GM08714 (cell line): ENCODE data around the gene TTLL5.

Source experiments
- H3K4me3 ChIP-seq: fragments of 200-500 bp; sonication (Bioruptor generic); 2 replicates; pipeline ENCODE4 v1.5.1; 2014; ENCODE audit warnings: mild to moderate bottlenecking, low read length, inconsistent platforms
- ZNF274 ChIP-seq: IDR thresholded peaks from 2 replicates; pipeline ENCODE4 v1.6.1; 2012; ENCODE audit warnings: mild to moderate bottlenecking, low read depth, low read length

TTLL5 gene, protein sequence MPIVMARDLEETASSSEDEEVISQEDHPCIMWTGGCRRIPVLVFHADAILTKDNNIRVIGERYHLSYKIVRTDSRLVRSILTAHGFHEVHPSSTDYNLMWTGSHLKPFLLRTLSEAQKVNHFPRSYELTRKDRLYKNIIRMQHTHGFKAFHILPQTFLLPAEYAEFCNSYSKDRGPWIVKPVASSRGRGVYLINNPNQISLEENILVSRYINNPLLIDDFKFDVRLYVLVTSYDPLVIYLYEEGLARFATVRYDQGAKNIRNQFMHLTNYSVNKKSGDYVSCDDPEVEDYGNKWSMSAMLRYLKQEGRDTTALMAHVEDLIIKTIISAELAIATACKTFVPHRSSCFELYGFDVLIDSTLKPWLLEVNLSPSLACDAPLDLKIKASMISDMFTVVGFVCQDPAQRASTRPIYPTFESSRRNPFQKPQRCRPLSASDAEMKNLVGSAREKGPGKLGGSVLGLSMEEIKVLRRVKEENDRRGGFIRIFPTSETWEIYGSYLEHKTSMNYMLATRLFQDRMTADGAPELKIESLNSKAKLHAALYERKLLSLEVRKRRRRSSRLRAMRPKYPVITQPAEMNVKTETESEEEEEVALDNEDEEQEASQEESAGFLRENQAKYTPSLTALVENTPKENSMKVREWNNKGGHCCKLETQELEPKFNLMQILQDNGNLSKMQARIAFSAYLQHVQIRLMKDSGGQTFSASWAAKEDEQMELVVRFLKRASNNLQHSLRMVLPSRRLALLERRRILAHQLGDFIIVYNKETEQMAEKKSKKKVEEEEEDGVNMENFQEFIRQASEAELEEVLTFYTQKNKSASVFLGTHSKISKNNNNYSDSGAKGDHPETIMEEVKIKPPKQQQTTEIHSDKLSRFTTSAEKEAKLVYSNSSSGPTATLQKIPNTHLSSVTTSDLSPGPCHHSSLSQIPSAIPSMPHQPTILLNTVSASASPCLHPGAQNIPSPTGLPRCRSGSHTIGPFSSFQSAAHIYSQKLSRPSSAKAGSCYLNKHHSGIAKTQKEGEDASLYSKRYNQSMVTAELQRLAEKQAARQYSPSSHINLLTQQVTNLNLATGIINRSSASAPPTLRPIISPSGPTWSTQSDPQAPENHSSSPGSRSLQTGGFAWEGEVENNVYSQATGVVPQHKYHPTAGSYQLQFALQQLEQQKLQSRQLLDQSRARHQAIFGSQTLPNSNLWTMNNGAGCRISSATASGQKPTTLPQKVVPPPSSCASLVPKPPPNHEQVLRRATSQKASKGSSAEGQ (N-terminal part only)

DNA sequence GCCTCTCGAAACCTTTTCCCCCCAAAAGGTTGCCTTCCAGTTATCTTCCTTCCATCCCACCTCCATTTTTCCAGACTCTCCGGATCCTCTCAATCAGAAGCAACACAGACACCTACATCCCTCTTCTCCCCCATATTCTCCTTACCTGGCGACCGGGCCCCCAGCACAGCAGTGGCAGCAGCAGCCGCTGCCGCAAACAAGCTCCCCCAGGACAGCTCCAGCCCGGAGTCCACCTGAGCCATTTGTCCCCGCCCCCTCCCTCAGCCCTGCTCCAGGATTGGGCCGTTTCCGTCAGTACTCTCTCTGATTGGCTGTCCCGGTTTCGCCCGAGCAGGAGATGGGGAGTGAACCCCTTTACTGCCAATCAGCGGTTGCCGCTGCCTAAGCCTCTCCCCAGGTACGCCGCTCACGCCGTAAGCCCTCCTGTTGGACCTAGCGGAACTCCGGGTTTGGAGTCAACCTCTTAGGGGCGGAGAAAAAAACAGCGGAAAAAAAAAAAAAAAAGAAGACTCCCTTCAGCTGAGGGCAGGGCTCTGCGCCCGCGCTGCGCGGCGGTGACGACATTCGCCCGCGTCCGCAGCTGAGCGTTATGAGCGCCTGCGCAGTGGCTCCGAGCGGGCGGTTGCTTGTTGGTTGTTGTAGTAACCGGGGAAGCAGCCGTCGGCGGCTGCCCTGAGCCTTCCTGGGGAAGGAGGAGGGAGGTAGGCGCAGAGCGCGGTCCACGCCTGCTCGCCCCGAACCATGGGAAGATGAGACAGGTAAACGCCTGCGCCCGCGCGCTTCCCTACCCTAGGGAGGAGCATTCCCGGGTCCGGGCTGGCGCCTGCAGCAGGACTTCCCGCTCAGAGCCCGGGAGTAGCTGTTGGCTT is at the start of gene TTLL5, which contains the start of gene ERG28:
Gene TTLL5 (plus strand): TSS at position 617 of the 869 bp plus-strand sequence. CDS start 1,904 bp downstream, outside the sequence.
Gene ERG28 (minus strand): TSS at position 247 of the 869 bp plus-strand sequence. CDS start 3,374 bp downstream, outside the sequence.
- H3K4me3 ChIP-seq = peak within 1 kb of the TSS; percentile 95
- no peak for TF ChIP-seq ZNF274

DNA sequence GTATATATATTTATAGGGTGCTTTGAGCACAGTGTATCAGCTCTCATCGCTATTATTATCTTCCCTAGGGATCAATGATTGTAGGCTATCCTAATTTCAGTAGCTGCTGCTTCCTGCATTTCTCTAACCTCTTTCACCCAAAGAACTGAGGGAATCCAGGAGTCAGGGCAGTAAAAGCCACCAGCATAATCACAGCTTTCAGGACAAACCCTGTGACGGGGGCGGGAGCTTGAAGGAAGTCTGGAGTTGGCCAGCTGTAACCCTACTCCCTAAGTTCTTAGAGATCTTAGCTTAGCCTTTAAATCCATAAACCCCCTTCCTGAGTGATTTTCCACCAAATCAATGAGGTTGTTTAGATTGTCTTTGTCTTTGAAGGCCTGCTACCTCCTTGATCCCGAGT is 48.9 kb upstream of the TTLL5 start:
- TF ChIP-seq ZNF274 = no peak

DNA sequence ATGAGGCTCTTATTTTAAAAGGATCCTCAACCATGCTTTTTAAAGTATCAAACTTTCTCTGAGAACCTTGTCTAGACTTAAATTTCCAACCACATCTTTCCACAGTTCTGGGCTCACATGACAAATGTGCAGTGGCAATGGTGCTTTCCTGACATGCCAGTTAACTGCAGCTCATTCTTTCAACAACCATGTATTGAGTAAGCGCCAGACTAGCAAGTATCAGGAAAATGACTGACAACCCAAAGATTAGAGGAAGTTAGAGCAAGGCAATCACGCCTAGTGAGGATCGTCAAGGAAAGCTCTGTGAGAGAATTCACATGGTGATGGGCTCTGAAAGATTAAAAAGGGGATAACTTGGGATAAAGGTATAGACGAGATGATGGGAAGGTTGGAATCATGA is 46.9 kb upstream of the TTLL5 start:
- H3K4me3 ChIP-seq = no peak overlapping the region
- no peak for TF ChIP-seq ZNF274

More for the DNA sequence above, 48.9 kb upstream of the TTLL5 start:
- H3K4me3 ChIP-seq = no peak overlapping the region

DNA sequence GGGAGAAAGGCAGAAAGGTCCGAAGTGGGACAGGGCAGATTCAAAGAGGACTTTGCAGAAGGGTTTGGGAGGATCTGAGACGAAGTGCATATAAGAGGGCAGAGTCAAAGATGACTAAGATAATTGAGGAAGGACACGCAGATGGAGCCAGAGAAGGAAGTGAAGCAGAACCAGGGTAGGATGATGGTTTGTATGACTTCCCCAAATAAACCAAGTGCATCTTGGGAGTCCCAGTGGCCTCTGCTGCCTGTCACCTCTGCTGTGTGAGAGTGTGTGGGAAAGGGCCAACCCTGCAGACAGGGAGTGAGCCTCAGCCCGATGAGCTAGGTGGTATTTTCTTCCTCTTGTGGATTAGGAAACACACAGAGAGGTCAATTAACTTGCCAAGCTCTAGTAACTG is 45.8 kb upstream of the TTLL5 start:
- no peak for TF ChIP-seq ZNF274
- no peak overlapping the region for H3K4me3 ChIP-seq

DNA sequence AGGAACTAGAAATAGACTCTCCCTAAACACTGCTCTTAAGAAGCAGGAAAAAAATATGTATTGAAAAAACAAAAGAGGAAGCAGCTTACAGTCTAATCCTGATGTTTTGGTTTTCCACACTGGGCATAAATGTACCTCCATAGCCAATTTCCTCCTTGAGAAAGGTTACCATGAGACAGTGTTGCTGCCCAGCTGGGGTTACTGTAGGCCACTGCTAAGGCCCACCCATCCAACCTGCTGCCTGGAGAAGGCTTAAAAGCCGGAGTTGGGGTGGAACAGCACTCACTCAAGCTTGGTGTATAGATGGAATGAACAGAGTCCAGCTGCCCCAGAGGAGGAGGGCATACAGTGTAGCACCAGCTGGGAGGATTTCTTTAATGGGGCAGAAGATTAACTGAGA is 41.5 kb upstream of the TTLL5 start:
- H3K4me3 ChIP-seq = no peak overlapping the region
- no peak for TF ChIP-seq ZNF274

DNA sequence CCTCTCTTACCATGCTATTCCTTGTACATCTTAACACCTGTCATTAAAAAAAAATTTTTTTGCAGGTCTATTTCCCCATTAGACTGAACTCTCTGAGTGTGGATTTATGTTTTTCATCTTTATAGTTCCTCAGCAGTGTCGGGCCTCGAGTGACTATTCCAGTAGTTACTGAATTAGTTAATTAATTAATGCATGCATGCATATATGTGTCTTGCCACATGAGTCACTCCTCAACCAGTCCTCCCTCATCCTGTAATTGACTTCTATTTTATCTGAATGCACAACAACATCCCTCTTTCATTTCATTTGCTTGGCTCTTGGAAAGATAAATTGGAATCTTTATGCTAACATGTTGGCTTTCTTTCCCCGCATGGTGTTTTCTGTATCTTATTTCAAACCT is 36.0 kb upstream of the TTLL5 start:
- no peak for TF ChIP-seq ZNF274
- H3K4me3 ChIP-seq = no peak overlapping the region

DNA sequence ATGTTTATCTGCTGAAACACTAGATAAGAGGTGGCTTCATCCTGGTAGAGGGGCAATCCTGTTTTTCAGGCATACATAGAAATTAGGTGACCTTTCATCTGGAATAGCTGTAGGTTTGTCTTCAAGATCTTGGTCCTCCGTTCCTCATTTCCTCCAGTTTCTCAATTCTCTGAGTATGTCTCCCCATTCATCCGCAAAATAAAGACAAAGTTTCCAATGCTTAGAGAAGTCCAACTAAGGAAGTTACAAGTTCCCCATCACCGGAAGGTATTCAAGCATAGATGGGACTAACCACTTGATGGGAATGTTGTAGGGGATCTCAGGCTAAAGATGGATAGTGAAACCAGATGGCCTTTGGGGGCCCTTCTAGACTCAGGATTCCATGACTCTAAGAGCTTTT is 34.6 kb upstream of the TTLL5 start:
- TF ChIP-seq ZNF274 = no peak
- H3K4me3 ChIP-seq = no peak overlapping the region

DNA sequence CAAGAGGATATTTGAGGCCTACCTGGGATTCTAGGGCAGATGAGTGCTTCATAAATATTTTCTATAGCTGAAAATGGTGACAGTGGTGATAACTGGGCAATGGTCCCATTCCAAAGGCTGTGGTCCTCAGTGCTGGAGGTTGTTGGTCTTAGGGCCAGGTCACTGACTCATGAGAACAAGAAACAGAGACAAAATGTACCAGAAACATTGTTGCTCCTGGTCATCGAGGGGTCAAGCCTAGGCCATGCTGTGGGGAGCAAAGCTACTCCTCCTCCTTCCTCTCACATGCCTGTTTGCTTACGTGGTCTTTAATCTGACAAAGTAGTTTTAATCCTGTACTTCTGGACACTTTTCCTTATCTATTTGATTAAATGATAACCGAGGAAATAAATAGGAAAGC is 34.2 kb upstream of the TTLL5 start:
- H3K4me3 ChIP-seq = no peak overlapping the region
- TF ChIP-seq ZNF274 = no peak

DNA sequence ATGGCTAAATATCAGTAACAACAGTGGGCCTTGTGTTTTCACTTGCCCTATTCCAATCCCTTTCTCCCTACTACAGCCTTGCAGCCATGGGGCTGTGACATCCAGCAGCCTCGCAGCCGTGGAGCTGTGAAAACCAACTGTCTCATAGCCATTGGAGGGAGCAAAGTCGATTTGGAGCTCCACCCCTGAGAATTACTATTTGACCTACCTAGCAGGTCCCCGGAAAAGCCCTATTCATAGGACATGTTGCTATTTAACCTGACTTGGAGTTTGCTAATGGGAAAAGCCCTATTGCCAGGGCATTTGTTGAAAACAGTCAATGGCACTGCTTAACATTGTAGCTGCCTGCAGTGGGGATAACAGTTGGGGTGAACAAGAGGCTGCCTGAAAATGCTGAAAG is 33.6 kb upstream of the TTLL5 start:
- no peak overlapping the region for H3K4me3 ChIP-seq
- TF ChIP-seq ZNF274 = no peak

DNA sequence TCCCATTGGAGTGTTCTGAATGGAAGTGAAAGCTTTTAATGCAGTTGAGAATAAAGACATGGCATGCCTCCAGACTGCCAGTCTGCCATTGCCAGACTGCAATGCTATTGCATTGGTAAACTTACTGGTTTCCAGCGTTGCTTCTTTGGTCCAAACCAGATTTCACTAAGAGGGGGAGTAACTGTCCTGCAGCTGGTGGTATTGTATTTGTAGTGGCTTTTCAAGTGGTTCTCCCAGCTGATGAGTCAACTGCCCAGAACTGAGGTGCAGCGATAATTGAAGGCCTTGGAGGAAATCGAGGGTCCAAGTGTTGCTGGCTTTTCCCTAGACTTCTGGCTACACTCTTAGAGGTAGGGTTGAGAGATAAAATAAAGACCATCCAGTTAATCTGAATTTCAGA is 32.2 kb upstream of the TTLL5 start:
- no peak overlapping the region for H3K4me3 ChIP-seq
- no peak for TF ChIP-seq ZNF274

DNA sequence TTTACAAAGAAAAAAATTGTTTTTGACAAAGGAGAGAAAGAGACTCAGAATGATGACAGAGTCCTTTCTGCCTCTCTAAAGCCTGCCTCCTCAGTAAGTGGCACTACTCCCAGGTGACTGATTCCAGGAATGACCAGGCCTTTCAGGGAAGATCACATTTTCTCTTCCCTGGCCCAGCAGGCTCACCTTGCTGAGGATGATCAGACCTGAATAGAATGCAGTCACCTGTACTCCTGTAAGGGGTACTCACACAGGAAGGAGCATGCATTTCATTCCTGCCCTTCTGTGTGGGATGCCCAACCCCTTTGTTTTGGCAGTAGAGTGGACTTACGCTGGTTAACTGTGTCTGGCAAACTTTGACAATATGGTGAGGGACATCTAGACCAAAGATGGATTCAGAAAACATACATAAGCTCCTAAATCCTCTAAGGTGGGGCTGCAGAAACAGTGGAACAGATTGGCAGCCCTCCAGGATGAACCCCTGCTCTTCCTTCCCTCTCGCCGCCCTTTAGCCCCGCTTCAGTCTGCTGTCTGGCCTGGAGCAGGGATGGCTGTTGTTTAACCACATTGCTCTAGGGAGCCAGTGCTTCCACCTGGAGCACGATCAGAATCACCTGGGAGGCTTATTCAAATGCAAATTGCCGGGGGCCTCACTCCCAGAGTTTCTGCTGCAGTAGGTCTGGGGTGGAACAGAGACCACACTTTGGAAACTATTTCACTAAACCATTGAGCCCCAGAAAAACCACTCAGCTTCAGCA is 30.2 kb upstream of the TTLL5 start:
- H3K4me3 ChIP-seq = no peak overlapping the region
- no peak for TF ChIP-seq ZNF274

DNA sequence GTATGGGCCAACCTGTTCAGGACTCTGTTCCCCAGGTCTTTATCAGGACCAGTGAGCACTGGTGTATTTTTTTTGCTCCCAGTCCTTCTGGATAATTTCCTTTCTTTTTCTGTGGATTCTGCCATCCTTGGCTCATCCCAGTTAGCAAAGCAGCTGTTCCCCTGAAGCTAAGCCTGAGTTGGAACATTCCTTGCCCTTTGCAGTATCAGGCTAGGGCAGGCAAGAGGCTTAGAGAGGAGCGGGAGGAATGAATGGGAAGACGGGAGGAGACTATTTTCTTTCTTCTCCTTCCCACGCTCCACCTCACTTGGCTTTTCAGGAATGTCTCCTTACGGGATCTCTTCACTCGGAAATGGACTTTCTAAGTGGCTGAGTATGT is 29.6 kb upstream of the TTLL5 start:
- no peak overlapping the region for H3K4me3 ChIP-seq
- TF ChIP-seq ZNF274 = no peak
